Common myeloid progenitor, CD34-positive (primary cell): ENCODE data around the gene CD6.

ENCODE experiments used
- CTCF ChIA-PET: fragments of 350-600 bp; sonication (Branson Sonifier 250); formaldehyde crosslinking; loops from one replicate; lab custom pipeline; 2021; ENCODE audit warnings: antibody characterized with exemption; lab: Charles Lee
- POLR2A ChIA-PET: fragments of 350-600 bp; sonication (Branson Sonifier 250); formaldehyde crosslinking; loops from one replicate; lab custom pipeline; 2021; ENCODE audit warnings: antibody characterized with exemption; lab: Charles Lee
- DNase-seq, 3 donors: peaks; one replicate each; pipeline versions ENCODE4 v3.0.0 to v3.0.0-alpha.2; 2013
- H3K27ac ChIP-seq, 2 experiments: 1 replicate in 1 of 2; 2 replicates in 1 of 2; pipeline ENCODE4 v1.7.0; 2013; ENCODE audit warnings: inconsistent platforms in 2 of 2, low read length in 2 of 2, mild to moderate bottlenecking in 2 of 2, low read depth in 1 of 2, moderate library complexity in 1 of 2; ENCODE audit not compliant: severe bottlenecking in 2 of 2, insufficient read depth in 1 of 2, poor library complexity in 1 of 2
- H3K27me3 ChIP-seq, 5 experiments: replicated peaks in 2 of 5; 1 replicate in 3 of 5; 2 replicates in 2 of 5; pipeline versions ENCODE4 v1.6.1 to v1.7.0; 2013; ENCODE audit warnings: low read length in 4 of 5, mild to moderate bottlenecking in 2 of 5, moderate library complexity in 2 of 5, inconsistent platforms in 1 of 5; ENCODE audit not compliant: insufficient read depth in 5 of 5, control insufficient read depth in 4 of 5
- H3K36me3 ChIP-seq, 4 experiments: 1 replicate in 2 of 4; 2 replicates in 2 of 4; pipeline versions ENCODE4 v1.6.1 to v1.7.0; 2013; ENCODE audit warnings: low read length in 3 of 4, control low read depth in 1 of 4, mild to moderate bottlenecking in 1 of 4; ENCODE audit not compliant: control insufficient read depth in 4 of 4, insufficient read depth in 4 of 4
- H3K4me1 ChIP-seq, 4 experiments: 1 replicate in 3 of 4; 2 replicates in 1 of 4; pipeline versions ENCODE4 v1.6.1 to v1.7.1; 2013; ENCODE audit warnings: low read length in 3 of 4, mild to moderate bottlenecking in 3 of 4, control low read depth in 1 of 4, inconsistent platforms in 1 of 4, moderate library complexity in 1 of 4; ENCODE audit not compliant: control insufficient read depth in 4 of 4, insufficient read depth in 4 of 4; ENCODE audit errors: control extremely low read depth in 1 of 4
- H3K4me3 ChIP-seq, 7 experiments: 1 replicate in 4 of 7; 2 replicates in 3 of 7; pipeline versions ENCODE4 v1.5.1 to v1.7.0; 2013; ENCODE audit warnings: mild to moderate bottlenecking in 7 of 7, low read length in 6 of 7, moderate library complexity in 6 of 7, inconsistent platforms in 2 of 7, low read depth in 2 of 7, control low read depth in 1 of 7; ENCODE audit not compliant: insufficient read depth in 4 of 7, control insufficient read depth in 1 of 7; ENCODE audit errors: extremely low read depth in 1 of 7
- H3K9me3 ChIP-seq, 5 experiments: 1 replicate in 4 of 5; 2 replicates in 1 of 5; pipeline versions ENCODE4 v1.6.1 to v1.7.1; 2013; ENCODE audit warnings: low read length in 4 of 5, mild to moderate bottlenecking in 2 of 5, inconsistent platforms in 1 of 5, low read depth in 1 of 5, moderate library complexity in 1 of 5; ENCODE audit not compliant: control insufficient read depth in 4 of 5, insufficient read depth in 2 of 5; ENCODE audit errors: control extremely low read depth in 1 of 5
- WGBS: methylation state at CpG from one replicate; pipeline ENCODE4 v1.1.5; 2013; ENCODE audit not compliant: insufficient coverage; 5-methylcytosine and 5-hydroxymethylcytosine counted together

Gene CD6

GRCh38 chr11:60929764-60930163, 41.7 kb upstream of the CD6 start:
- Histone ChIP-seq H3K27ac (no peak overlapping the region), H3K36me3 (no peaks in the 10 kb centered on the region), H3K9me3 (no peaks in the 10 kb centered on the region), H3K27me3 (peaks cover 0 to 31% (median 23%) of the 10 kb centered on the region in 5 experiments), H3K4me3 (no peak overlapping the region), H3K4me1 (peaks cover 0 to 6% (median 5%) of the 10 kb centered on the region in 4 experiments)
- DNase-seq, result no peak
- CTCF ChIA-PET, result interaction anchor here (0.9 to 1.3 kb wide), 3 partner anchors 10 to 12 kb away, joined by 3 to 4 read pairs (median 3); no protein-coding TSS in a partner anchor
- POLR2A ChIA-PET, result no interaction called here
- WGBS, result 100% methylated on average over 3 of the region's 4 CpGs

DNA sequence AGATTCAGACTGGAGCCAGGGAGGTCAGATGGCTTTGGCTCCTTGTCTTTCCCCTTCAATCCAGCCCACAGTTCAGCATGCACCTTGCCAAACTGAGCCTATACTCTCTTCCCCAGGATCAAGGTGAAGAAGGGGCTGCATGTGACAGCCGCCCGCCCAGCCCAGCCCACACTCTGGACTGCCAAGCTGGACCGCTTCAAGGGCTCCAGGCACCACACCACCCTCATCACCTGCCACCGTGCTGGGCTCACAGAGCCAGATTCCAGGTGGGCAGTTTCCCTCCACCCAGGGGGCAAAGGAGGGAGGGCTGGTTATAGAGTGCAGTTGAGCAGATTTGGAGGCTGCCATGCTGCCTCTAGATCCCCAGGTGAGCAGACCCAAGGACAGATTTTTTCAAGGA, 41.1 kb upstream of the CD6 start:
- ChIA-PET CTCF (interaction anchor here (0.9 to 1.3 kb wide), 2 partner anchors 10 to 11 kb away, joined by 3 to 4 read pairs; no protein-coding TSS in a partner anchor), POLR2A (no interaction called here)
- H3K9me3 ChIP-seq, result no peaks in the 10 kb centered on the region
- no peaks in the 10 kb centered on the region for H3K36me3 ChIP-seq
- DNase-seq, result no peak
- H3K4me3 ChIP-seq, result no peak overlapping the region
- 83% methylated on average over 2 of the region's 4 CpGs for WGBS
- no peak overlapping the region for H3K27ac ChIP-seq
- no peaks in the 10 kb centered on the region for H3K4me1 ChIP-seq
- peaks cover 0 to 28% (median 16%) of the 10 kb centered on the region in 5 experiments for H3K27me3 ChIP-seq

GRCh38 chr11:60931917-60932316, 39.6 kb upstream of the CD6 start:
- CTCF ChIA-PET, result interaction anchor here (0.9 to 1.0 kb wide), 2 partner anchors 13 to 14 kb away, joined by 3 read pairs; no protein-coding TSS in a partner anchor
- H3K27me3 ChIP-seq, result peaks cover 0 to 16% (median 8%) of the 10 kb centered on the region in 5 experiments
- H3K27ac ChIP-seq, result no peak overlapping the region
- DNase-seq, result peak in 1 of 3 donors; percentile 19
- no peaks in the 10 kb centered on the region for H3K9me3 ChIP-seq
- H3K4me3 ChIP-seq, result no peak overlapping the region
- WGBS, result 92% methylated on average over 8 of the region's 9 CpGs
- no peaks in the 10 kb centered on the region for H3K36me3 ChIP-seq
- POLR2A ChIA-PET, result no interaction called here
- no peaks in the 10 kb centered on the region for H3K4me1 ChIP-seq

DNA sequence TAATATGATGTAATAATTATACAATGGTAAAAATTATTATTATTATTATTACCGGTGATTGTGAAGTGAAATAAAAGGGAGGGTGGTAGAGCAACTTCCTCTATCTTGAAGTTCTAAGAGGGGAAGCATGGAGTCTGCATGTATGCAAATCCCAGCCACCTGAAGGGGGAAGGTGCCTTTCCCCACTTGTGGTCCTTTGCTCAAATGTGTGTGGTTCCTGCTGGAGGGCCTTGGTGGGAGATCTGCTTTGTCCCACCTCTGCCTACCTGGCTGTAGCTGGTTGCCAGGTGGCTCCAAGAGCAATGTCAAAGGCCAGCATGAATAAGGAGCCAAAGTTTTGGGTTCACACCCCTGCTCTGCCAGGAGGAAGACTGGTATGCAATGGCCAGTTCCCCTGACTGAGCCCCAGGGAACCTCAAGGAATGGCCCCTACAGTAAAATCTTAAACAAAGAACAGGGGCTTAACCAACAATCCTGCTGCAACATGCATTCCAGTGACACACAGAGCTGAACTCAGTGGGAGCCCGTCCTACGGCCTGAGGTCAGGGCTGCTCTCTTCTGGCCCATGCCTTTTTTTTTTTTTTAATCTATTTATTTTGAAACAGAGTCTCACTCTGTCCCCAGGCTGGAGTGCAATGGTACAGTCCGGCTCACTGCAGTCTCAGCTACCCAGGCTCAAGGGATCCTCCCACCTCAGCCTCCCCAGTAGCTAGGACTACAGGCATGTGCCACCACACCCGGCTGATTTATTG, 38.7 kb upstream of the CD6 start:
- POLR2A ChIA-PET, result interaction anchor here (0.5 kb wide), 1 partner anchor 19 kb away, joined by 4 read pairs; the partner anchor contains the start of gene TMEM109
- peak in 1 of 3 donors; percentile 21 for DNase-seq
- Histone ChIP-seq H3K27ac (no peak overlapping the region), H3K9me3 (no peaks in the 10 kb centered on the region), H3K4me1 (no peaks in the 10 kb centered on the region), H3K4me3 (no peak overlapping the region), H3K27me3 (peaks cover 0 to 11% (median 5%) of the 10 kb centered on the region in 5 experiments), H3K36me3 (no peaks in the 10 kb centered on the region)
- 100% methylated on average over 2 of the region's 5 CpGs for WGBS
- CTCF ChIA-PET, result interaction anchor here (1.0 kb wide), 1 partner anchor 13 kb away, joined by 3 read pairs; no protein-coding TSS in a partner anchor

DNA sequence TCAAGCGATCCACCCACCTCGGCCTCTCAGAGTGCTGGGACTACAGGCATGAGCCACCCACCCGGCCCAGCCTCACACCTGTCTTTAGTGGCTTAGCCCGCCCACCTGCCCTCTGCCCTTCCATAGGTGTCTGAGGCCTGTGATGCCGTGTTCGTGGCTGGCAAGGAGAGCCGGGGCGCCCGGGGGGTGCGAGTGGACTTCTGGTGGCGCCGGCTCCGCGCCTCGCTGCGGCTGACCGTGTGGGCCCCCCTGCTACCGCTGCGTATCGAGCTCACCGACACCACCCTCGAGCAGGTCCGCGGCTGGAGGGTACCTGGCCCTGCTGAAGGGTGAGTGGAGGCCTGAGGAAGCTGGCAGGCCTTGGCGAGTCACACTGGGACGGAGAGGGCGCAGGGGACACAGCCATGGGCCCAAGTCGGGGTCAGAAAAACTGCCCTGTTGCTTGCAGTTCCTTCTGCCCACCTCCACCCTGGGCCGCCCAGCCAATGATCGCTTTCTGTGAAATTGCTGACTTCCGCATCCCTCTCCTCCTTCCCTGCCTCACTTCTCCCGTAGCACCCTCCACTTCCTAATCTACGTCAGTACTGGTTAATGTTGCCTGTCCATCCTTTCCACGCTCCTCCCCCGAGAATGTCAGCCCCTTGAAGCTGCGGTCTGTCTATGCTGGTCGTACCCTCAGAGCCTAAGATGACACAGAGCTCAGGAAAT, 37.9 kb upstream of the CD6 start:
- Histone ChIP-seq H3K36me3 (no peaks in the 10 kb centered on the region), H3K4me1 (no peaks in the 10 kb centered on the region), H3K9me3 (no peaks in the 10 kb centered on the region), H3K4me3 (no peak overlapping the region), H3K27ac (no peak overlapping the region), H3K27me3 (peaks cover 0 to 11% (median 5%) of the 10 kb centered on the region in 5 experiments)
- 96% methylated on average over 37 of the region's 37 CpGs for WGBS
- no peak for DNase-seq
- CTCF ChIA-PET, result no interaction called here
- POLR2A ChIA-PET, result interaction anchor here (0.5 kb wide), 1 partner anchor 20 kb away, joined by 4 read pairs; the partner anchor contains the start of gene TMEM109

DNA sequence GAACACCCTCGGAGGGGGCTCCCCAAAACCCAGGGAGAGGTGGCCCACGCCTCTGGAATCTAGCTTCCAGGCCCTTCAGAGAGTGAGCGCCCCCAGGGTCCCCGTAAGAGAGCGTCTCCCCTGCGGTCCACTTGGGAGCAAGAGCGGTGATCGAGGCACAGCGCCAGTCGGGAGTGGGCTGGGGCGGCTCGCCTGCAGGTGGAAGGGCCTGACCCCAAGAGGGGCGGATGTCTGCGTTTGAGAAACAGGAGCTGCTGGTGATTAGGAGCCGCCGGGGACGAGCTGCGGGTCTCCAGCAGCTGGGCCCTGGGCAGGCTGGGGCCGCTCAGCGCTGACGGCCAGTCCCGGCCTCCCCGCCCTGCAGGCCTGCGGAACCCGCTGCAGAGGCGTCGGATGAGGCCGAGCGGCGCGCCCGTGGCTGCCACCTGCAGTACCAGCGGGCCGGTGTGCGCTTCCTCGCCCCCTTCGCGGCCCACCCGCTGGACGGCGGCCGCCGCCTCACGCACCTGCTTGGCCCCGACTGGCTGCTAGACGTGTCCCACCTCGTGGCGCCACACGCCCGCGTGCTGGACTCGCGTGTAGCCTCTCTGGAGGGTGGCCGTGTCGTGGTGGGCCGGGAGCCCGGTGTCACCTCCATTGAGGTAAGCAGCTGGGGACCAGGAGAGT, 37.2 kb upstream of the CD6 start:
- Histone ChIP-seq H3K27ac (no peak overlapping the region), H3K9me3 (no peaks in the 10 kb centered on the region), H3K4me1 (no peaks in the 10 kb centered on the region), H3K36me3 (no peaks in the 10 kb centered on the region), H3K4me3 (no peak overlapping the region), H3K27me3 (peaks cover 0 to 11% (median 7%) of the 10 kb centered on the region in 5 experiments)
- ChIA-PET POLR2A (no interaction called here), CTCF (interaction anchor here (0.9 kb wide), 1 partner anchor 47 kb away, joined by 4 read pairs; no protein-coding TSS in a partner anchor)
- WGBS, result 98% methylated on average over 55 of the region's 57 CpGs
- no peak for DNase-seq
